ENCODE measurements around the gene OR2F1. TPM values are rescaled to one million over a fixed set of nuclear protein-coding genes. Genes with fewer than 3 reads are reported as not detected.

The OR2F1 gene
- total and polyA plus RNA-seq, 10 donors = not detected

- TF ChIP-seq POLR2A (IDR thresholded peaks at IDR 0.05) (no peak), POLR2AphosphoS5 (IDR thresholded peaks at IDR 0.05) (no peak), CTCF (IDR thresholded peaks at IDR 0.05 in 8 of 11, conservative IDR thresholded peaks at IDR 0.05 in 3 of 11) (no peak)
- H3K27ac ChIP-seq = no peak overlapping the region
- no peak for DNase-seq
- 67 to 78% (median 75%) methylated on average over 7 of the region's 7 CpGs for WGBS, 5 donors
- H3K36me3 ChIP-seq = no peaks in the 10 kb centered on the region
- H3K4me3 ChIP-seq = no peak overlapping the region
- H3K27me3 ChIP-seq (replicated peaks in 1 of 7) = no peaks in the 10 kb centered on the region
- intact Hi-C loops (cut with DNase I; ENCODE audit: low total_unique reads) = no loop called here
- H3K4me1 ChIP-seq = no peaks in the 10 kb centered on the region
- no peaks in the 10 kb centered on the region for H3K9me3 ChIP-seq
Measured at GRCh38 chr7:143914938-143915652, 39.5 kb upstream of the OR2F1 start.

GRCh38 chr7:143924851-143925250 is 29.8 kb upstream of the OR2F1 start:
- Histone ChIP-seq H3K4me1 (no peaks in the 10 kb centered on the region), H3K27ac (no peak overlapping the region), H3K4me3 (no peak overlapping the region), H3K36me3 (no peaks in the 10 kb centered on the region), H3K9me3 (no peaks in the 10 kb centered on the region), H3K27me3 (replicated peaks in 1 of 7) (peaks cover 0 to 8% (median 0%) of the 10 kb centered on the region in 7 donors)
- TF ChIP-seq POLR2AphosphoS5 (IDR thresholded peaks at IDR 0.05) (no peak), CTCF (IDR thresholded peaks at IDR 0.05 in 8 of 11, conservative IDR thresholded peaks at IDR 0.05 in 3 of 11) (no peak), POLR2A (IDR thresholded peaks at IDR 0.05) (no peak)
- 64 to 78% (median 71%) methylated on average over 1 of the region's 1 CpG for WGBS, 5 donors
- intact Hi-C loops (cut with DNase I; ENCODE audit: low total_unique reads) = no loop called here
- no peak for DNase-seq

- intact Hi-C loops (cut with DNase I; ENCODE audit: low total_unique reads) = no loop called here
- WGBS, 5 donors = 91 to 100% (median 93%) methylated on average over 1 of the region's 1 CpG
Measured at GRCh38 chr7:143929224-143929920, 25.3 kb upstream of the OR2F1 start.

More at GRCh38 chr7:143929224-143929920, 25.3 kb upstream of the OR2F1 start:
- Histone ChIP-seq H3K9me3 (peaks cover 0 to 24% (median 13%) of the 10 kb centered on the region in 8 donors), H3K27ac (no peak overlapping the region), H3K36me3 (no peaks in the 10 kb centered on the region), H3K4me1 (no peaks in the 10 kb centered on the region), H3K4me3 (no peak overlapping the region), H3K27me3 (replicated peaks in 1 of 7) (no peaks in the 10 kb centered on the region)
- DNase-seq = no peak
- TF ChIP-seq POLR2AphosphoS5 (IDR thresholded peaks at IDR 0.05) (no peak), POLR2A (IDR thresholded peaks at IDR 0.05) (no peak), CTCF (IDR thresholded peaks at IDR 0.05 in 8 of 11, conservative IDR thresholded peaks at IDR 0.05 in 3 of 11) (no peak)
